ENCODE data around the gene LMNB1.

DNA sequence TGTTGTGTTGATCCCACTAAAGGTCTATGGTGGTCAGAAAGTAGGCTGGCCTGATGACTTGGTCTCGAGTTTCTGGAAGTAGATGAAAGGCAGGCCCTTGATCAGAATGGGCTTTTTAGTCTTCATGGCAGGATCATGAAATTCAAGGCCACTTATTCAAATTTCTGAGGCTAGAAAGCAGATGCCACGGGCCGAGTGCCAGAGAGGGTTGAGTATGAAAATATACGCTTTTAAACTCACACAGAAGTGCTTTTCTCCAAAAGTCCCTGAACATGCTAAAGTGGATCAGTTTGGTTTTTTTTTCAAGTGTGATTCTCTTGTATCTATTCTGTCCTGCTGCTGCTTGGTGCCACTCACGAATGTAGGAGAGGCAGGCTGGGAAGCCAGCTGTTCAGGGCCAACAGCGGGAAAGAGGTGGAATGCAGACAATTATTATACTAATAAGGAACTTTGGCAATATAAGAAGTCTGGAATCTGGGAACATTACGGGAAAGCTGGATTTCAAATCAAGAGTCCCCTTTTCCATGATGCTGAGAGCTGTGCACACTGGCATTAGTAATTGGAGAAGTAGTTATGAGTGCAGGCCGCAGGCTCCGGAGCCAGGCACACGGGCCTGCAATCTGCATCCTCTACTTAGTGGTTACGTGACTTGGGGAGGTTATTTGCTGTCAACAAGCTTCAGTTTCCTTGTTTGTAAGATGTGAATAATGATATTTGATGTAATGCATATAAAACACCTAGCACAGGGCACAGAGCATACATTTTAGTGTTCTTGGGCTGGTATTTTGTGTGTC is 95.8 kb downstream of the LMNB1 start:
- TF ChIP-seq, protein P1, sequence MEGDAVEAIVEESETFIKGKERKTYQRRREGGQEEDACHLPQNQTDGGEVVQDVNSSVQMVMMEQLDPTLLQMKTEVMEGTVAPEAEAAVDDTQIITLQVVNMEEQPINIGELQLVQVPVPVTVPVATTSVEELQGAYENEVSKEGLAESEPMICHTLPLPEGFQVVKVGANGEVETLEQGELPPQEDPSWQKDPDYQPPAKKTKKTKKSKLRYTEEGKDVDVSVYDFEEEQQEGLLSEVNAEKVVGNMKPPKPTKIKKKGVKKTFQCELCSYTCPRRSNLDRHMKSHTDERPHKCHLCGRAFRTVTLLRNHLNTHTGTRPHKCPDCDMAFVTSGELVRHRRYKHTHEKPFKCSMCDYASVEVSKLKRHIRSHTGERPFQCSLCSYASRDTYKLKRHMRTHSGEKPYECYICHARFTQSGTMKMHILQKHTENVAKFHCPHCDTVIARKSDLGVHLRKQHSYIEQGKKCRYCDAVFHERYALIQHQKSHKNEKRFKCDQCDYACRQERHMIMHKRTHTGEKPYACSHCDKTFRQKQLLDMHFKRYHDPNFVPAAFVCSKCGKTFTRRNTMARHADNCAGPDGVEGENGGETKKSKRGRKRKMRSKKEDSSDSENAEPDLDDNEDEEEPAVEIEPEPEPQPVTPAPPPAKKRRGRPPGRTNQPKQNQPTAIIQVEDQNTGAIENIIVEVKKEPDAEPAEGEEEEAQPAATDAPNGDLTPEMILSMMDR (conservative IDR thresholded peaks at IDR 0.05; ENCODE audit: low read length), result no peak
- no peak for TF ChIP-seq EZH2phosphoT487 (IDR thresholded peaks at IDR 0.05; ENCODE audit: borderline replicate concordance)

Data from Loucy (cell line).